Subcutaneous adipose tissue (tissue), 4 donors: Measurements from ENCODE around the gene CFAP91. TPM values are rescaled to one million over a fixed set of nuclear protein-coding genes. Genes with fewer than 3 reads are reported as not detected.

Experiments
- total RNA-seq, 4 donors: library from RNA; depleted of rRNA; stranded (reverse); fragments of >200 nt; gene quantifications; one replicate each; pipeline ENCODE4 v1.1.0, GENCODE V29; 2016
- TF ChIP-seq, protein P1 (sequence below): fragments of 450-650 bp; IDR thresholded peaks from one replicate; pipeline ENCODE4 v1.5.1; 2016; ENCODE audit warnings: low read depth, mild to moderate bottlenecking, control low read depth, antibody characterized with exemption, moderate library complexity

Gene CFAP91
- total RNA-seq, 4 donors from 2014 or later: 0.57 to 3.1 (median 2.9) TPM

DNA sequence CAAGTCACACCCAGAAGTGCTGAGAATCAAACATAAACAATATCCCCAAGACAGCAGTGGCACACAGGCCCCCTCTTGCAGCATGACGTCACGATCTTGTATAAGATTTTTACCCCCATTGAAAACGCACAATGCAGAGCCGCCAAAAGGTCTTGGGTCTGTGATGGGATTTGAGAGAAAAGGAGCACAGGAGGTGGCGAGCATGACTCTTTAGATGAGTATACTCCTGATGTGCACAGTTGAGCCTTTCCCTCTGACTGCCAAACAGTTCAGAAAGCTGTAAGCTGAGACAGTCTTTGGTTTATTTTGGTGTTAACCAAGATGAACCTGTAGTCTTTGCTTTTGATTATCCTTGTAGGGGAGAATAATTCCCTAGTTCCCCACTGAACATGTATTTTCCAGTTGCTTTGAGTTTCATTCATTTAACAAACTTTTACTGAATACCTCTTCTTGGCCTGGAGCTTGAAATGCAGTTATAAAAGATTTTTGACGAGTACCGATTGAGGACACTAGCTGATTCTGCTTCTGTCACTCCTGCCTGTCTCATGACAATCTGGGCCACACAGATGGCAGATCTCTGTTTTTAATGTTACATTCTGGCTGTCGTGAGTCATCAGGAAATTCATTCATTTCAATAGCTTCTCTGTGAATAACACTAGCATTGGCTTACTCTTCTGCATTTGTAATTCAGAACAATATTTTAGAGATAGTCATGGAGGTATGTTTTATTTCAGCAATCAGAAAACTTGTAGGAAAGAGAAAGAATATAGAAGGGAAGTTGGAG is 28.9 kb downstream of the CFAP91 start:
- TF ChIP-seq, protein P1, sequence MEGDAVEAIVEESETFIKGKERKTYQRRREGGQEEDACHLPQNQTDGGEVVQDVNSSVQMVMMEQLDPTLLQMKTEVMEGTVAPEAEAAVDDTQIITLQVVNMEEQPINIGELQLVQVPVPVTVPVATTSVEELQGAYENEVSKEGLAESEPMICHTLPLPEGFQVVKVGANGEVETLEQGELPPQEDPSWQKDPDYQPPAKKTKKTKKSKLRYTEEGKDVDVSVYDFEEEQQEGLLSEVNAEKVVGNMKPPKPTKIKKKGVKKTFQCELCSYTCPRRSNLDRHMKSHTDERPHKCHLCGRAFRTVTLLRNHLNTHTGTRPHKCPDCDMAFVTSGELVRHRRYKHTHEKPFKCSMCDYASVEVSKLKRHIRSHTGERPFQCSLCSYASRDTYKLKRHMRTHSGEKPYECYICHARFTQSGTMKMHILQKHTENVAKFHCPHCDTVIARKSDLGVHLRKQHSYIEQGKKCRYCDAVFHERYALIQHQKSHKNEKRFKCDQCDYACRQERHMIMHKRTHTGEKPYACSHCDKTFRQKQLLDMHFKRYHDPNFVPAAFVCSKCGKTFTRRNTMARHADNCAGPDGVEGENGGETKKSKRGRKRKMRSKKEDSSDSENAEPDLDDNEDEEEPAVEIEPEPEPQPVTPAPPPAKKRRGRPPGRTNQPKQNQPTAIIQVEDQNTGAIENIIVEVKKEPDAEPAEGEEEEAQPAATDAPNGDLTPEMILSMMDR: no peak

DNA sequence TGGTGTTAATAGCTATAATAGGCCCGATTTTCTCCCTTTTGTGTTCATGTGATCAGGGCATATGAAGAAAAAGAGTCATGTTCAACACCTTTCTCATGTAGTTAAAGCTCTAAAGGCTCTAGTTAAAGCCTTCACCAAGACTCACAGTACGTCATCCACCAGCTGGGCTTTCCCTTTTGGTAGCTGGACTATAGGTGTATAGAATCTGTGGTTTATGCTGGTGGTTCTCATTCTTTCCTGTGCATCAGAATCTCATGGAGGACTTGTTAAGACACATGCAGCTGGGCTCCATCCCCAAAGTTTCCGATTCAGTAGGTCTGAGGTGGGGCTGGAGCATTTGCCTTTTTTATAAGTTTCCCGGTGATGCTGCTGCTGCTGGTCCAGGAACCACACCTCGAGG is 31.0 kb downstream of the CFAP91 start:
- TF ChIP-seq, protein P1: no peak

DNA sequence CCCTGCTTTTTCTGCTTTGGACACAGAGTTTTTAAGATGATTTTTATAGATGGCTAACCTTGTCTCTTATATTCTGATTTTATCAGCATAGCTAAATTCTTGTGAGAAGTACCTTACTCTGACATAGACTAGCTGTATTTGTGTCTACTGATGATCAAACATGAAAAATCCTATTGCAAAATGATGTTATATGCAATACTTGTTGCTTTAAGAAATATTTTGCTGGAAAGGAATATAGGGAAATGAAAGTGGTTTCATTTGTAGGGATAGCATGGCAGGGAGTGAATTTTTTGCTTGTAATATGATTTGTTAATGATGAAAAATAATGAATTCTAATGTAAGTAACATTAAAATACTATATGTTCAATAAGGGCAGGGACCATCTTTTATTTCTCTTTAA is 35.9 kb downstream of the CFAP91 start:
- TF ChIP-seq, protein P1: no peak

DNA sequence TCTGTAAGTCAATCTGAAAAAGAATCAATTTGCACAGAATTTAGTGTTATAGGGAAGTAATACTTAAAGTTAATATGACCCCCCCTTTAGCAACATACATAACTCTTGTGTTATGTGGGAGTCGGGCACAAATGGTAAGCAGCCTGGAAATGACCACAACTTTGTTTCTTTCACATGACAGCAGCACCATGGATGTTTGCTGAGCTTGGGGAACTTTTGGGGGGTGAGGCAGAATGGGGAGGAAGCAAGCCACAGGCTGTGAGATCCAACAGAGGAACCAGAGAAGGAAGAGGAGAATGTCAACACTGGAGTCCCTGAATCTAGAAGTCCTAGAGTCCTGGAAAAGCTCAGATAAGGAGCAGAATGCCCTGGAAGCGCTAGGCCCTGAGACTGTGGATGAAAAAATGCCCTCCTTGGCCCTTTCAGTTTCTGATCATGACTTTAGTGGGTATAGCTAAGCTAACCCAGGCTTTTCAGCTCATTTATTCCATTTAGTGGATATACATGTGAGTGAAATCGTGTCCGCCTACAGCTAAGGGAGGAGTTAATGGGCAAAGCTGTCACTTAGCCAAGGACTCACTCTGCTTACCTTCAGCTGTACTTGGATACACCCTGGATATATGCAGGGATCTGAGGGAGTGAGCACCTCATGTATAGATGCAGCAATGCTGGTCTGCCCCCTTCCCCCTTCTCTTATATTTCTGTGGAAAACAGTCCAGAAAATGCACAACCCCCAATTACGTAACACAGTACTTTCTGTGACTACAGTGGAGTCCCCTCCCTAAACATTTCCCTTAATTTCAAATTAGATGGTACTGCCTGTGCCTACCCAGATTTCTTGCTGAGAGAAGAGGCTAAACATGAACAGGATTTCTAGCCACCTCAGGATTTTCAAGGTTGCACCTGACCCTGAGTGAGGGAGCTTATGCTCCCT is 39.1 kb downstream of the CFAP91 start:
- TF ChIP-seq, protein P1: no peak

DNA sequence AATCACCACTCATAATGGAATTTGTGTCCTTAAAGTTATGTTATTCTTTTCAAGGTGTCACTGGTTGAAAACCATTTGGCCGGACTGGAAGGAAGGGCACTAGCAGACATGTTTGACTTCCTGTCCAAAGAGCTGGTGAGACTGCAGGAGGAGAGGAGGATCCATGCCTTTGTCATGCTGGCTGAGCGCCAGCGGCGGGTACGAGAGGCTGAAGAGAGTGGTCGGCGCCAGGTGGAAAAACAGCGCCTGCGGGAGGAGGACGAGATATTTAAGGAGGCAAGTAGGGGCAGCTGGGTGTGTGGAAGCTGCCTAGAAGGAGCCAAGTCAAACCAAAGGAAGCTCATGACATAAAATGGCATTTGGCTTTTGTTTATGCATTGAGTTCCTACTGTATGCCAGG is 41.1 kb downstream of the CFAP91 start:
- TF ChIP-seq, protein P1: no peak

DNA sequence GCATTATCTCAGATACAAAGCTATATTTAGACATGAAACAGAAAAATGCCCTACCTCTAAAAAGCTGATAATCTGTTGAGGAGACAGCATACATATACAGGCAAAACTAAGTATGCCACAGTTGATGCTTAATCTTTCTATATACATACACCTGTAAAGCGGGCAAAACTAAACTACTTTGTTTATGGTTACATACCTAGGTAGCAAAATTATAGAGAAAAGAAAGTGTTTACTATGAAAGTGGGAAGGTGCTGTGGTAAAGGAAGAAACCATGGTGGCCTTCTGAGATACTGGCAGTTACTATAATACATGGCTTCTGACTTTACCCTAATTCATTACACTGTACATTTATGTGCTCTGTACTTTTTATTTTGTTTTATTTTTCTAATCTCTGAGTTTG is 43.1 kb downstream of the CFAP91 start:
- TF ChIP-seq, protein P1: no peak

DNA sequence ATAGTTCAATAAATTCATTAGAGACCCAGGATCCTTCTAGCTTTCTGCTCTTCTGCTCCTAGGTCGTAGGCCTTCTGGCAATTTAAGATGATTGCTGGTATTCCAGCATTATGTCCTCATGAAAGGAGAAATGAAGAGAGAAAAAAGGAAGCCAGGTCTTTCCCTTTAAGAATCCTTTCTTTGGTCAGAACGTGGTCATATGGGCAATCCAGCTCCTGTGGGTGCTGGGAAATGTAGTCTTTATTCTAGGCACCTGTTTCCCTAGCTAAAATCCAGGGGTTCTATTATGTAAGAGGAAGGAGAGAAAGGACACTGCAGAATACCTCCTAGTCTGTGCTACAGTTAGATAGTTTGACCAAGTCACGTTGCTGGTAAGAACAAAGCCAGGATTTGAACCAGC is 43.6 kb downstream of the CFAP91 start:
- TF ChIP-seq, protein P1: no peak
